Measurements from ENCODE around the gene RO60.

Gene RO60

GRCh38 chr1:193062698-193063463, 3.5 kb downstream of the RO60 start:
- no peak for DNase-seq

DNA sequence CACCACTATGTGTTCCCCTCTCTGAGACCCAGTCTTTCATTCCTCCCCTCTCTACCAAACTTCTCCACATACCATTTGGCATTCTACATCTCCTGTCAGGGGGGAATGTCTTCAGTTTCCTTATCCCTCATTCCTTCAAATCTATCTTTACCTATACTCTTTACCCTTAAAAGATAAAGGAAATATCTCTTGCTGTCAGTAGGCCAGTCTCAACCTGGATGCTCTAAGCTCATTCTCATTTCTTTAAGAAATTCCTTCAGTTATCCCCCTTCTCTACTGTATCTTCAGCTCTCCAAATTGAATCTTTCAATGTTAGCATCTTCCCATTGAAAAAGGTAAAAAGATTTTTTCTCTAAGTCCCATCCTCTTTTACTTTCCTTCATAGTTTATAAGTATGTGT, 6.5 kb downstream of the RO60 start:
- no peak for DNase-seq

GRCh38 chr1:193066606-193067005, 7.2 kb downstream of the RO60 start:
- no peak for DNase-seq

- no peak for DNase-seq
Observed at GRCh38 chr1:193068013-193068412, 8.6 kb downstream of the RO60 start.

DNA sequence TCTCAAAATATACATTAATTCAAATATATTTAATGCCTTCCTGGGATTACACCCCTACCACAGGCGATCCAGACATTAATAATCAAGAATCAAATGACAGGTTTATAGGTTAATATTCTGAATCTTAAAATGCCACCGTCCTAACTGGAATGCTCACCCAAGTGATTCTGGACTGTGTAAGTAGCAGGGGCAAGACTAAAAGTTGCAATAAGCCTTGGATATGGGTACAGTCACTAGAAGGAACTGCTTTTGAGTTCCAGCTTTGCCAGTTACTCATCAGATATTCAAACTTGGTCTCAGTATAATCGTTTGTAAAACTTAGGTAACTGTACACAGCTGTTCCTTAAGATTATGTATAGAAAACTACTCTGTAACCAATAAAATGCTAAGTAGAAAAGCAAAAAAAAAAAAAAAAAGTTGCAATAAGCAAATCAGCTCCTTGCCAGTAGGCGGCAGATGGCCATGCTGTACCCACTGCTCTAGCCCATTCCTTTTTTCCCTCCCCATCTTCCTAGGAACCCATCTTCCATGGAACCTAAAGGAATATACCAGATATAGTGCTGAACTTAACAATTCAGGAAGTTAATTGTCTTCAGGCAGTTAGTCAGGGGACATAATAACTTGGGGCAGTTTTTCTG, 10.5 kb downstream of the RO60 start:
- no peak for DNase-seq

GRCh38 chr1:193070386-193070753, 11.0 kb downstream of the RO60 start:
- DNase-seq: no peak

GRCh38 chr1:193070942-193071341, 11.5 kb downstream of the RO60 start:
- DNase-seq: no peak

GRCh38 chr1:193077991-193078390, 18.6 kb downstream of the RO60 start:
- no peak for DNase-seq

DNA sequence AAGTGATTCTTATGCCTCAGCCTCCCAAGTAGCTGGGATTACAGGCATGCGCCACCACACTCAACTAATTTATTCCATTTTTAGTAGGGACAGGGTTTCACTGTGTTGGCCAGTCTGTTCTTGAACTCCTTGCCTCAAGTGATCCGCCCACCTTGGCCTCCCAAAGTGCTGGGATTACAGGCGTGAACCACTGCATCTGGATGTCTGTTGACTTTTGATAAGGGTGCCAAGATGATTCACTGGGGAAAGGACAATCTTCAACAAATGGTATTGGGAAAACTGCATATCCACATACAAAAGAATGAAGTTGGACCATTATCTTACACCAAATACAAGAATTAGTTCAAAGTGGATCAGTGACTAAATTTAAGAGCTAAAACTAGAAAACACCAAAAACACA, 19.8 kb downstream of the RO60 start:
- DNase-seq: no peak

DNA sequence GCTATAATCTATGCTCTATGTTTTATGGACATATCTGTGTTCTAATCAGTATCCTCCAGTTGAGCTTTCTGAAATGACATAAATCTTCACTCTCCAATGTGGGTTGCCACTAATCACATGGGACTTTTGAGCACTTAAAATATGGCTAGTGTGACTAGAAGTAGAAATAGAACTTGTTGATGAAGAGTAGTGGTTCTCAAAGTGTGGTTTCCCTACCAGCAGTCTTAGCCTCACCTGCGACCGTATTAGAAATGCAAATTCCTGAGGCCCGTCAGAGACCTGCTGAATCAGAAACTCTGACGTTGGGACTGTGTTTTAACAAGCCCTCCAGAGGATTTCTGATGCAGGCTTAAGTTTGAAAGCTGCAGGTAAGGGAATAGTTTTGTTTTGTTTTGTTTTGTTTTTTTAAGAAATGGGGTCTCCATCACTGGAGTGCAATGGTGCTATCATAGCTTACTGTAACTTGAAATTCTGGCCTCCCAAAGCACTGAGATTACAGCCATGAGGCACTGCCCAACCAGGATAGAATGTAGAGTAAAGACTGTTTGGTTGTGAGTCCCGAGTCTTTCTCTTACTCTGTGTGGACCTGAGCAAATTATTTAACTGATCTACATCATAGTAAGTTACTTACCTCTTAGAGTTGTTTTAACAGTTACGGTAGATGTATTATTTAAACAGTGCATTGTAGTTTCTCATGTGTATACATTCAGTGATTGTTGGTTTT, 24.1 kb downstream of the RO60 start:
- no peak for DNase-seq

DNA sequence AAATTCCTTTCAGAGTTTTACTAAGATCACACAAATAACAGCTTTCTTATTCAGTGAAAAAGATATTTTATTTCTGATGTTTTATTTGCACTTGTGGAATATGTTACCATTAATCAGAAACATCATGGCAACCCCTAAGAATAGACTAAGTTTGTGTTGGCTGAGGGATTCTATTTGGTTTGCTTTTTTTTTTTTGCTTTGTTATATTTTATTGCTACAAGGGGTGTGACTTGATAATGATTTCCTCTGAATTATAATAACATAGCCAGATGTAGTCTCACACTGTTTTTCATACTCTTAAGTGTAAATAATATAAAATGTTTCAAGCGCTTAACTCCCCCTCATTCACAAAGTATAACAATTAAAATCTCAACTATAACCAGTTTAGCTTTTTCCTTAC, 25.9 kb downstream of the RO60 start:
- DNase-seq: no peak

- DNase-seq: no peak
Observed at GRCh38 chr1:193086342-193086741, 26.9 kb downstream of the RO60 start.

- DNase-seq: no peak
Observed at GRCh38 chr1:193087893-193088292, 28.5 kb downstream of the RO60 start.

DNA sequence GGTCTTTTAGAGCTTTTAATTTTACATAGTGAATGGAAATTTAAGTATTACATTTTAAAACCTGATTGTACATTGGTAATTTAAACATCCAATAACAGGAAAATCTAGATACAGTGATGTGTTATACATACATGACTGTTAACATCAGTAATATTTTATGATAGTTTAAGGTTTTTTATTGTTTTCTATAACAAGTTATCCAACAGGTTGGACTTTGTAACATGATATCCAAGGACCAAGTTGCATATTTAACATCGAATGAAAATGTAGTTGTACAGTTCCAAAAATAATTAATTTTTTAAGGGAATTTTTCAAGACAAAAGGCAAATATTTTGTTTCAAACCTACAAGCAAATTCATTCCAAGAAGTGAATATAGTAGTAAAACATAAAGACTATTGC, 31.5 kb downstream of the RO60 start:
- no peak for DNase-seq

GRCh38 chr1:193094112-193094511, 34.7 kb downstream of the RO60 start:
- DNase-seq: no peak

- DNase-seq: no peak
Observed at GRCh38 chr1:193102662-193103061, 43.2 kb downstream of the RO60 start.

- no peak for DNase-seq
Observed at GRCh38 chr1:193103759-193104501, 44.5 kb downstream of the RO60 start.

GRCh38 chr1:193104502-193104906, 45.1 kb downstream of the RO60 start:
- DNase-seq: no peak

- peak; percentile 30 for DNase-seq
Observed at GRCh38 chr1:193104907-193105820, 45.8 kb downstream of the RO60 start, which contains the start of gene GLRX2. GLRX2 (minus strand) TSS chr1:193105414; CDS start chr1:193105382, 32 bp downstream.

DNA sequence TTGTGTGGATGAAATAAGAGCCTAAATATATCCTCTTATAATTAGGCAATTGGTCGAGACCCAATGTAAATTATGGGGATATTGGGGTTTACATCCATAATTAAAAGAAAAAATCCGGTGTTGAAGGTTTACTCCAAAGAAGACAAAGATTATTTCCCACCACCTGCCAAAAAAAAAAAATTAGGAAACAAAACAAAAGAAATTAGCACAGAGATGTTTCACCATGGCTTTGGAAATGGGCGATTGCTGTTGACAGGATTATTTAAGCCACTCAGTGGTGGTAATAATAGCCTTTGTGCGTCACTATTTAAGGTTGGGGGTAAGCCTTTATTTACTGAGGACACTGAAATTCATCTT, 46.4 kb downstream of the RO60 start:
- no peak for DNase-seq

- no peak for DNase-seq
Observed at GRCh38 chr1:193108471-193108870, 49.1 kb downstream of the RO60 start.
